ENCODE results near the gene CANT1.
"Not testable (repeated sequence)": the region's sequence is repeated elsewhere in the genome, so short reads cannot be mapped to it uniquely, and the experiment has no call there.

Gene CANT1

DNA sequence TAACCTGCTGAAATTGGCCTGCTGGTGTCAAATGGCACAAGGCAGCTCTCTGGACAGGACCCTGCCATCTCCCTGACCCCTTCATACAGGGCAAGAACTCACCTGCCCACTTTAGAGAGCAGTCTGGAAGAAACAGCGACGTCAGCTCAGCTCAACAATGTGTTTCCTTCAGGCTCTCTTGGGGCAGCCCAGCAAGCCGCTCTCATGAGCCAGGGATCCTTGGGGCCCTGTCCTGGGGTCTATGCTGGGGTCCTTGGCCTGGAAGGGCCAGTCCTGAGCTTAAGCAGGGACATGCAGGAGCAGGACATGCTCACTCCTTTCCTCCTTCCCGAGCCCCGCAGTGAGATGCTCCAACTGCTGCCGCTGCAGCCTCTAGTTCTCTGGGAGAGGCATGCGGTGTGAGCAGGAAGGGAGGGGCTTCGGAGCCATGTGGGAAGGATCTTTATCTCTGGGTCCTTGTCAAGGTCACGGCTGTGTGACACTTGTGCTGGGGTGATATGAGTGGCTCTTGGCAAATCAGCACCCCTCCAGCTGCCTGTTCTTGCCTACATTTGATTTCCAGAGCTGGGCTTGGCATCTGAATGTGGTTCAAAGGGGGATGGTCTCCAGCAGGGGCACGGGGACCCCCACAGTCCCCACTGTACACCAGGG is 17.8 kb upstream of the CANT1 start:
- DNase-seq (ENCODE audit: low read depth, low spot score) = no peak

DNA sequence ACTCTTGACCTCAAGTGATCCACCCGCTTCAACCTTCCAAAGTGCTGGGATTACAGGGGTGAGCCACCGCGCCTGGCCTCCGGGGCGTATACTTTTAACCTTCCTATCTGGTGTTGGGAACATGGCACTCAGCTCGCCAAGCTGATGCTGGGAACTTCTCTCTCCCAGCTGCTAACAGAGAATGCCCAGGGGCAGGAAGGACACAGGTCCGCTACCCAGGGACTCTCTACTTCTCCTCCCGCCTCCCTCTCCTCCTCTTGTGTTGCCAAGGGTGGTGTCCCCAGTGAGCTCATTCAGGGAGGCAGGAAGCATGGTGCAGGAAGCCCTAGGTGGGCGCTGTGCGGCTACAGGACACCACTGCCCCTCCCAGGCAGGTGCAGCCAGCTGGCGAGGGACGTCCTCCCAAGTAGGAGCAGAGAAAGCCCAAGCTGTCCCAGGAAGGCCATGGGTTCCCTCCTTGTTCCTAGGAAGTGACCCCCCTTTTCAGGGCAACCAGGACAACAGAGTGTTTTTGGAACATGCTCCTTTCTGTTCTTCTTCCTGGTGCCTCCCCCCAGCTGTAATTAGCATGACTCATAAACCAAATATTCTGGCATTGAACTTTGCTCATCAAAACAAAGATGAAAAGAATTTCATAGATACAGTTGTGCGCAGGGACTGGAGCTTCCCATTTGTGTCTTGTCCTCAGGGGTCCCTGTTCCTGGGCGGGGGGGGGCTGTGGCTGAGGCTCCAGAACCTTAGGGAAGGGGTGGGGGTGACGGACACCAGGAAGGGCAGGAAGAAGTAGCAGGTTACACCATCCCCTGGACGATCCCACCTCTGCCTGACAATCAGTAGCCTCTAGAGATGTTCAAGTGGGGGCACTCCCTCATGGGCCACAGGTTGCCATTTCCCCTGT is 17.1 kb upstream of the CANT1 start:
- DNase-seq (ENCODE audit: low read depth, low spot score) = no peak

DNA sequence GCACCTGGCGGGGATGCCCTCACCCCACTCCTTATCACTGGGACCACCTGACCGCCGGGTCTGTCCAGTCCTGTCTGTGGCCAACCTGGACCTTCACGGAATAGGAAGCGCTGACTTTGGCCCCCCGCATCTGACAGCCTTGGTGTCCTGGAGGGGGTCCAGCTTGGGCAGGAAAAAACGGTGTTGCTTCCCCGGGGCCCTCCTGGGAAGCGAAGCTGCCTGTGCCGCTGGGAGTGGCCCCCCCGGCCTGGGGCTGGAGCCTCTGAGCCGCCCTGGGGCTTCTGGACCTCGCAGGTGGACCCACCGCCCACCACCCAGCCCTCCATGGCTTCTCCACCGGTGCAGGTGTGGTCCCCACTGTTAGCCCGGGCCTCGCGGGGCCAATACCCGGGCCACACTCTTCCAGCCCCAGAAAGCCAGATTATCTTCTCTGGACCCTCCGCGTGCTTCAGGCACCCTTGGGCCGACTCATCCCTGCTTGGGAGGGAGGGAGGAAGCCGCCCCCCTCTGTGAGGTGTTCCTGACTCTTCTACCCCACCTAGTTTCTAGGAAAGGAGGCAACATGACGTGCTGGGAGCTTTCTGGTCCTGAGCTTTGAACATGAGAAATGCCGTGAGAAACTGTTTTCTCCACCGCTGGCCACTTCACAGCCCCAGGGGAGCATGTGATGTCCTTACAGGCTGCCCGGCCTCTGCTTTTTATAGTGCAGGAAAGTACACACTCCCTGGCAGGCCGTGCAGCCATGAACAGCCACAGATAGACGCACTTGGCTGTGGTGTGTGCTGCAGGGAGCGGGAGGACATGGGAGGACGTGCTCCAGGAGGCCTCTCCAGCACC is 15.6 kb upstream of the CANT1 start:
- no peak for DNase-seq (ENCODE audit: low read depth, low spot score)

DNA sequence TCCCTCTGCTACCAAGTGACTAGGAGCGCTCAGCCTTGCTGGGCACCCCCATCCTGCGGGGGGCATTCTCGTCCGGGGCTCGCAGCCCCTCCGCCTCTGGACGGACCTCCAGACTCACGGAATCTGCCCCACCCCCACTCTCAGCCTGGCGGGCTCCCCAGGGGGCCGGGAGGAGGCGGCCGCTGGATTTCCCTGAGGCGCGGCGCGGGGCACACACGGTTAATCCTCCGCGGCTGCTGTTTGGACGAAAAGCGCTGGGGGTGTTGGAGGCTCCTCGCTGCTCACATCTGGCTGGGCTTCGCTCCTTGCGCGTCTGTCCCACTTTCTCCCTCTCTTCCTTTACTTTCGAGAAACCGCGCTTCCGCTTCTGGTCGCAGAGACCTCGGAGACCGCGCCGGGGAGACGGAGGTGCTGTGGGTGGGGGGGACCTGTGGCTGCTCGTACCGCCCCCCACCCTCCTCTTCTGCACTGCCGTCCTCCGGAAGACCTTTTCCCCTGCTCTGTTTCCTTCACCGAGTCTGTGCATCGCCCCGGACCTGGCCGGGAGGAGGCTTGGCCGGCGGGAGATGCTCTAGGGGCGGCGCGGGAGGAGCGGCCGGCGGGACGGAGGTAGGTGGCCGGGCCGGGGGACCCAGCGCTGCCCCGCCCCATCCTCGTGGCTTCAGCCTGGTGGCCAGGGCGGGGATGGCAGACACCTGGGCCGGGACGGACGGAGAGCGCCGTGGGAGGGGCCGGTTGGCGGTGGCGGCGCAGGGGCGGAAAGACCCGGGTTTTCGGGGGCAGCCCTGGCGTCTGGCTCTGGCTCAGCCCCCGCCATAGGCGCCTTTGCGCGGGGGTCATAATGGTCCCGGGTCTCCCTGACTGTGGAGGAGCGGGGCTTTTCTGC is 14.6 kb upstream of the CANT1 start, which contains the start of gene C1QTNF1:
Gene C1QTNF1, plus strand, starts transcription at position 284 of the 886 bp plus-strand sequence. CDS start 19,800 bp downstream, outside the sequence.
- DNase-seq (ENCODE audit: low read depth, low spot score) = no peak

DNA sequence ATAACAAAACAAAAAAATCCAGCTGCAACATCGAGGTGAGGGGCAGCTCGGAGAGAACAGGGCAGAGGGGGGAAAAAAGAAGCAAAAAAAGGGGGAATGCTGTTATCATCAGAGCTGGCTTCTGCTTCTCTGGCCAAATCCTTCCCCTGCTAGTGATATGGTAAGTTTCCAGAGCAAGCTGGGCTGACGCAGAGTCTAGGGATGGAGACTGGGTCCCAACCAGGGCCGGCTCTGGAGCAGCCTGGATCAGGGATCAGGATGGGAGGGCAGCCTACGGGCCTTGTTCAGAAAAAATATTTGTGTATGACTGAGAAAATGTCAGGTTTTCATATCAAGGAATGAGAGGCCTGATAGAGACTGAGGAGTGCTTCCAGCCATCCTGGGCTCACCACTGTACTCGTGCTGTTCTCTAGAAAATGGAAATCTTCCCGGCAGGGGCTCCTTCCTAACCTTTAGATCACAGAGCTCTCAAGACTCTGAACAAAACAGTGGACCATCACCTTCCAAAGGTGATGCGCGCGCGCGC is 13.7 kb upstream of the CANT1 start:
- DNase-seq (ENCODE audit: low read depth, low spot score) = no peak

DNA sequence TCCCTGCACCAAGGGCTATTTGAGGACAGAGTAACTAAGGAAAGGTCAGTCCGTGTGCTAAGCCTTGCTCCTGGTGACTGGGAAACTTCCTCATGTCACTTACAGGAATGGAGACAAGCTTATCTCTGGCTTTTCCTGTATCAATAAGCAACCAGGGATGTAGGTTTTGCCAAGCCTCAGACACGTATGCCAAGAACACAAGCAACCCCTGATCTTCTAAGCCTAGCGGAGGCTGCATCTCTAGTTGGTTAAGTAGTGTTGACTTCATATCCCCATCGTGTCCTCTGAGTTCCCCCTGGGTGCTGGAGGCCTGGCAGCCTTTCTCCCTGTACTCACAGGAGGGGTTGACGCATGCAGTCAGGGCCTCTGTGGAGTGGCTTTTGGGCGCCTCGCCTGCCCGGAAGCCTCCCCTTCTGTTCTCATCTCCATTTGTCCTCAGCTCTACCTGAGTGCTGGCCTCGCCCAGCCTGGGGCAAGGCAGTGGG is 13.0 kb upstream of the CANT1 start:
- DNase-seq (ENCODE audit: low read depth, low spot score) = no peak

DNA sequence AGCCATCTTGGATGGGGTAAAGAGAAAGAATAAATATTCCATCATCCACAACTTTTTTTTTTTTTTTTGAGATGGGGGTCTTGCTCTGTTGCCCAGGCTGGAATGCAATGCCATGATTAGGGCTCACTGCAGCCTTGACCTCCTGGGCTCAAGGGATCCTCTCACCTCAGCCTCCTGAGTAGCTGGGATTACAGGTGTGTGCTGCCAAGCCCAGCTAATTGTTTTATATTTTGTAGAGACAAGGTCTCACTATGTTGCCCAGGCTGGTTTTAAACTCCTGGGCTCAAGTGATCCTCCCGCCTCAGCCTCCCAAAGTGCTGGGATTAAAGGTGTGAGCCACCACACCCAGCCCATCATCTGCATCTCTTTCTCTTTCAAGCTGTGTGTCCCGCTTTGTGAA is 12.4 kb upstream of the CANT1 start:
- DNase-seq (ENCODE audit: low read depth, low spot score) = not testable (repeated sequence)

DNA sequence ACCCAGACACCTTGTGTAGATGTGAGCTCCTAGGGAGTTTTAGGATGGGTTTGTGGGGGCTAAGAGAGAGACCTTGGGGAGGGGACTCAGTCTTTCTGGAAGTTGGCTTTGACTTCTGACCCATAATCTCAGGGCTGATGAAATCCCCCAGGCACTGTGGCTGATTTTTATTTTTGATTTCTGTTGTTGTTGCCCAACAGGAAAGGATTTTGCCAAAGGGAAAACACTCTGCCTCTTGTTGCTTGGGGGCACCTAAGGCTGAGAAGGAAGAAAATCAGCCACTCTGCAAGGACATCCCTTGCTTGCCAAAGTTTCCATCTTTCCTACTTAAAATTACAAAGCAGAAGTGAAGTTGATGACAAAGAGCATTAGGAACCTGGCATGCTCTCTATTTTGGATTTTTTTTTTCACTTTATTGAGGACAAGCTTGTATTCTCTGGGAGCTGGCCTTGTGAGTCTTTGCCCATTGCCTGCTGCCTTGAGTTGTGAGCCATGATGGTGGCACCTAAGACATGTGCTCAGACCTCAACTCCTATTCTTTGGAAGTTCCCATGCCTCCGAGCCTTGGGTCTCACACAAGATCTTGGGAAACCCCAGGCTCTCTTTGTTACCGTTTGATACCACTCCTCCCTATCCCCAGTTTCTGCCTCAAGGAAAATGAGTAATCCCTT is 11.2 kb upstream of the CANT1 start:
- DNase-seq (ENCODE audit: low read depth, low spot score) = no peak

DNA sequence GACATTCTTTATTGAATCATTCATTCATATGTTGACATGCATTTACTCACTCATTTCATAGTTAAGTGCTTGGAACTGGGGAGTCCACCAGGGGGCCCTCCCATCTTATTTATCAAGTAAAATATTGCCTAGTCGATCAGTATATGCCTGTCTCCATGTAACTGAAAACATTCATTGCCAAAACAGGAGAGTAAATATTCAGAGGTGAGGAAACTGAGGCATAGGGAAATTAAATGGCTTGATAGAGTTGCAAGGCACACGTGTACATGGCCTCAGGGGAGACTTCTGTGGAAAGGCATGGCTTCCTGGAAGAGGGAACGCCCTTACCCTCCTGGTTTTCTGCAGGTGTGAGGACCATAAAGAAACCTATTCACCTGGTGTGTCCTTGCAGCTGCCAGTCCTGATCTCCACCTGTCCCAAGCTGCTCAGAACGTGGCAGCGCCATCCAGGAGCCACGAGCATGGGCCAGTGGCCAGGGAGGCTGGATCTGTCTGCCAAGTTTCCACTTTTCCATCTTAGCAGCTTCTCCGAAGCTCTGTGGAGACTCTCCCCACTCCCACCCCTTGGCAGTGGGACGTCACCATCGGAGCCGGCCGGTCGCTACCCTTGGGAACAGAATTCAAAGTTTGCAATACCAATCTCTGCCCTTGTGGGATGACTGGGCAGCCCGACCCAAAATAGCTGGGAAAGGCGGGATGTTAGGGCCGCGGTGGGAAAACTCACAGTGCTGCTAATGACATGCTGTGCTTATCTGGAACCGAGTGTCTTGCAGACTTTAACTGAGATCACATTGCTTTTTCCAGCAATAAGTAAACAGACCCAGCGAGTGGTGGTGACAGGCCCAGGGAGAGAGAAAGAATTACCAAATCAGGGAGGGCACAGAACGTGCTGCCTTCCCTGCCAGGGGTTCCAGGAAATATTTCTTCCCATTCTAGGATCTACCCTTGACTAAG is 10.3 kb upstream of the CANT1 start:
- no peak for DNase-seq (ENCODE audit: low read depth, low spot score)

DNA sequence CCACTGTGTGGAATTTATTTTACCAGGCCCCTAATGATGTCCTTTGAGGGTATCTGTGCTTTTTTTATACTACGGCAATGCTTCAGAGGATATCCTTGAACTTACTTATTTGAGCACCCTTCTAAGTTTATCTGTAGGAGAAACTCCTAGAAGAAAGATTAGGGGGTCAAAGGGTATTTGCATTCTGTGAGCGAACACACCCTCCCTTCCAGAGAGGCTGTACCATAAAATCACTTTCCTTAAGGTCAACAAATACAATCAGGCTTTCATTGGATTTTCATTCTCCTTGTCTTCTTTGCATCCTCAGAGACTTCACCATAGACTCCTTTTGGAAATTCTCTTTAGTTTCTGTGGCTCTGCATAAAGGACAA is 9.7 kb upstream of the CANT1 start:
- DNase-seq (ENCODE audit: low read depth, low spot score) = no peak

DNA sequence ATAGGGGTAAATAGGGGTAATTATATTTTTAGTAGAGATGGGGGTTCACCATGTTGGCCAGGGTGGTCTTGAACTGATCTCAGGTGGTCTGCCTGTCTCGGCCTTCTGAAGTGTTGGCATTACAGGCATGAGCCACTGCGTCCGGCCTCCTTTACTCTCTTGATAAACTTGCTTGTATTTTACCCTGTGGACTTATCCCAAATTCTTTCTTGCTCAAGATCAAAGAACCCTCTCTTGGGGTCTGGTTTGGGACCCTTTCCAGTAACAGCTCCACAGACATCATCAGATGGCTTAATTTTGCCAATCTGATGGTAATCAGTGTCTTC is 8.8 kb upstream of the CANT1 start:
- DNase-seq (ENCODE audit: low read depth, low spot score) = no peak

DNA sequence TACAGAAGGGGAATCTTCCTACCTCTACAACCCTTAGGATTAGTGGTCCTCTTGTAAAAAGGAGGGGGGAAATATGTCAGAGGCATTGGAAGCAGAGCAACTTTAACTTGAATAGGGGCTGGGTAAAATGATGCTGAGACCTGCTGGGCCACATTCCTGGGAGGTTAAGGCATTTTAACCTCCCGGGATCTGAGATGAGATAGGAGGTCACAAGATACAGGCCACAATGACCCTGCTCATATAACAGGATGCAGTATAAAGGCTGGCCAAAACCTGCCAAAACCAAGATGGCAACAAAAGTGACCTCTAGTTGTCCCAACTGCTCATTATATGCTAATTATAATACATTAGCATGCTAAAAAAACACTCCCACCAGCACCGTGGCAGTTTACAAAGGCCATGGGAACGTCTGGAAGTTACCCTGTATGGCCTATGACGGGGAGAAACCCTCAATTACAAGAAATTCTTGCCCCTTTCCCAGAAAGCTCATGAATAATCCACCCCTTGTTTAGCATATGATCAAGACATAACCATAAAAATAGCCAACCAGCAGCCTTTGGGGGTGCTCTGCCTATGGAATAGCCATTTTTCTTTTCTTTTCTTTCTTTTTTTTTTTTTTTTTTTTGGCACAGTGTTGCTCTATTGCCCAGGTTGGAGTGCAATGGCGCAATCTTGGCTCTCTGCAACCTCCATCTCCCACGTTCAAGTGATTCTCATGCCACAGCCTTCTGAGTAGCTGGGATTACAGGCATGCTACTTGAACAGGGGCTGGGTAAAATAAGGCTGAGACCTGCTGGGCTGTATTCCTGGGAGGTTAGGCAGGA is 8.2 kb upstream of the CANT1 start:
- no peak for DNase-seq (ENCODE audit: low read depth, low spot score)

DNA sequence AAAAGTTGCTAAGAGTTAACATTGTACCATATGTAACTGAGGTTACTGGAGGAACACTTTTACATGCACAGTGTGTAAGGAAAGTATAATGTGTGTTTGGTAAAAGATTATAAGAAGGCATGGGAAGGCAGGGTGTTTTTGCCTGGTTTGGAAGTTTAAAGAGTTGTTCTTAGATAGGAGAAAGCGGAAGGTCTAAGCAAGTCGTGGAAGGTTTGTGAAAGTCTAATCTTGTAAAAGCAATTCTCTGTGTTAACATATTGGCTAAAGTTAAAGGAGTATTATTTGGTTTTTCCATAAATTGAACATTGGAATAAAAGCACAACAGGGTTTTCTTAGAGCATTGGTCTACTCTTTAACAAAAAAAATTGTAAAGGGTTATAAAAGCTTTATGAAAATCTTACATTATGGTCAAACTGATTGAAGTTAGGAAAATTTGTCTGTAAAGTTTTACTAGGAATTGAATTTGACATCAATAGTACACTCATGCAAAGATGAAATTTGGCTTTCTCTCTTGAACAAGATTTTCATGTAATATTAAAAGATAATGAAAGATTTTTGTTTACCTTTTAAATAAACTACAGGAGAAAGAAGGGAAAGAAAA is 4.7 kb upstream of the CANT1 start:
- no peak for DNase-seq (ENCODE audit: low read depth, low spot score)

DNA sequence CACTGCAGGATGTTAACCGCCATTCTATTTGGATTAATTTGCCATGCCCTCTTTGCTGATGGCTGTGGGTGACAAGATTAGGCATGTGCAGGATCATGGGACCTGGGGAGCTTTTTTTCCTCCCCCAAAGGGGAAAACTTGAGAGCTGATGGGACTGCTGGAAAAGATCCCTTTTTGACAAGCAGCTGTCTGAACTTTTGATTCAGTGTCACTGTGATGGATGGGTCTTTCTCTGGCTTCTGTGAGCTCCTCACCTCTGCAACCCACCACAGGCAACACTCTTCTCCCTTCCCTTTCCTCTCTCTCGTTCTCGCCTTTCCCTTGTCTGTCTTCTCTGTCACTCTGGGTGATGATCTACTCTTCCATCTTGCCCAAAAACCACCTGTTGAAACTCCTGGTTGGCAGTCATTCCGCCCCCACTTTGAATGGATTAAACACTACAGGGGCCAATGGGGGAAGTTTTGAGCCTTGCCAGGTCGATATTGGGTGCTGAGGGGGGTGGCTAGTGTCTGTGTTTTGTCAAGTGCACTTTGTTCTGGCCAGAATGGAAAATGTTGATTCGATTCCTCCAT is 3.1 kb upstream of the CANT1 start:
- DNase-seq (ENCODE audit: low read depth, low spot score) = no peak

DNA sequence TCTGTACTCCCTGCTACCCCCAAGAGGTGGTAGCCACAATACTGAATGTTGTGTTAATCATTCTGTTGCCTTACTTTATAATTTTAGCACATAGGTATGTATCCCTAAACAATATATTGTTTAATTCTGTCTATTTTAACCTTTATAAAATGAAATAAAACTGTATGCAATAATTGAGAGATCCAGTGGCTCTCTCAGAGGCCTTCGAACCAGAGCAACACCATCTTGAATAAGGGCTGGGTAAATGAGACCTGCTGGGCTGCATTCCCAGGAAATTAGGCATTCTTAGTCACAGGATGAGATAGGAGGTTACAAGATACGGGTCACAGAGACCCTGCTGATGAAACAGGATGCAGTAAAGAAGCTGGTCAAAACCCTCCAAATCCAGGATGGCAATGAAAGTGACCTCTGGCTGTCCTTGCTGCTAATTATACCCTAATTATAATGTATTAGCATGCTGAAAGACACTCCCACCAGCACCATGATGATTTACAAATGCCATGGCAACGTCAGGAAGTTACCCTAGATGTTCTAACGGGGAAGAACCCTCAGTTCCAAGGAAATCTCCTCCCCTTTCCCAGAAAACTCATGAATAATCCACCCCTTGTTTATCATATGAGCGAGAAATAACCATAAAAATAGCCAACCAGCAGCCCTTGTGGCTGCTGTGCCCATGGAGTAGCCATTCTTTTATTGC is 2.0 kb upstream of the CANT1 start:
- no peak for DNase-seq (ENCODE audit: low read depth, low spot score)

DNA sequence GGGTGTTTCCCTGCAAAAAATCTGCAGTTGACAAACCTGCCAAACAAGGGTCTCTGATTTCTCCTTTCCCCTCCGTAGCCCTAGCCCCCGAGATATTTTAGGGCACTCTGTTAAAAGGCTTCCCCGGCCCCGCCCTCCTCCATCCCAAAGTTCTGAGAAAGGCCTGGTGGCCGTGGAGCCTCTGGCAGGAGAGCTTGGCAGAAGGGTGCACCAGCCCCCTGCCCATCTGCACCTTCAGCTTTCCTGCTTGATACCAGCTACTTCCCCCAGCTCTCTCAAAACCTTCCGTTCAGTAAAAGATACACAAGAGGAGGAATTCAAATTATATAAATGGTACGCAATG is 711 bp upstream of the CANT1 start:
- DNase-seq (ENCODE audit: low read depth, low spot score) = no peak

All from iPS DF 19.7 (cell line).